Esophagus muscularis mucosa (tissue), 4 donors: ENCODE measurements around the gene ABCC1. TPM values are rescaled to one million over a fixed set of nuclear protein-coding genes. Genes with fewer than 3 reads are reported as not detected.

Source experiments
- DNase-seq: peaks from one replicate; pipeline ENCODE4 v3.0.0-alpha.2; 2017; ENCODE audit errors: extremely low spot score
- H3K27ac ChIP-seq, 4 donors: fragments of 200-600 bp; sonication (generic); replicated peaks in 1 of 4; 1 replicate in 3 of 4; 2 replicates in 1 of 4; pipeline ENCODE4 v1.5.1; 2016 to 2019; ENCODE audit warnings: mild to moderate bottlenecking in 1 of 4
- H3K27me3 ChIP-seq, 4 donors: fragments of 200-600 bp; sonication (generic); one replicate each; pipeline versions ENCODE4 v1.5.1 to v1.6.0; 2016 to 2019
- H3K36me3 ChIP-seq, 4 donors: fragments of 200-600 bp; sonication (generic); one replicate each; pipeline ENCODE4 v1.5.1; 2016 to 2019
- H3K4me1 ChIP-seq, 4 donors: fragments of 200-600 bp; sonication (generic); one replicate each; pipeline ENCODE4 v1.5.1; 2016 to 2019
- H3K4me3 ChIP-seq, 4 donors: fragments of 200-600 bp; sonication (generic); 1 replicate in 2 of 4; 2 replicates in 2 of 4; pipeline ENCODE4 v1.5.1; 2016 to 2019; ENCODE audit warnings: mild to moderate bottlenecking in 4 of 4, moderate library complexity in 1 of 4
- H3K9me3 ChIP-seq, 4 donors: fragments of 200-600 bp; sonication (generic); 1 replicate in 3 of 4; 2 replicates in 1 of 4; pipeline ENCODE4 v1.5.1; 2016 to 2019
- EP300 ChIP-seq: sonication (generic); formaldehyde crosslinking; IDR thresholded peaks from one replicate; pipeline ENCODE4 v1.6.1; 2017; ENCODE audit warnings: antibody characterized with exemption
- POLR2A ChIP-seq: fragments of 450-650 bp; IDR thresholded peaks from one replicate; pipeline ENCODE4 v1.6.1; 2017; ENCODE audit warnings: antibody characterized with exemption, moderate library complexity, mild to moderate bottlenecking, low read depth
- POLR2AphosphoS5 ChIP-seq, 2 donors: sonication (generic); formaldehyde crosslinking; IDR thresholded peaks; one replicate each; pipeline ENCODE4 v1.6.1; 2017; ENCODE audit warnings: antibody characterized with exemption in 2 of 2
- WGBS: methylation state at CpG from one replicate; pipeline ENCODE4 v1.1.5; 2018; 5-methylcytosine and 5-hydroxymethylcytosine counted together
- intact Hi-C: fragments of 100-400 bp; cut with DNase I; formaldehyde crosslinking; loops from one replicate; pipeline ENCODE4 v1.15.1; 2023
- total RNA-seq, 4 donors: library from RNA; depleted of rRNA; stranded (reverse); fragments of >200 nt; gene quantifications; one replicate each; pipeline versions ENCODE4 v1.1.0 to v1.2.1, GENCODE V29; 2016
- TF ChIP-seq, protein P1 (sequence below), 3 experiments: fragments of 200-600 bp in 2 of 3; fragments of 450-650 bp in 1 of 3; sonication (generic) in 2 of 3; IDR thresholded peaks; one replicate each; pipeline ENCODE4 v1.5.1; 2017 to 2019; ENCODE audit warnings: antibody characterized with exemption in 3 of 3, mild to moderate bottlenecking in 2 of 3, moderate library complexity in 1 of 3

Gene ABCC1
- total RNA-seq, 4 donors from 2014 or later: 61.8 to 141 (median 103) TPM

DNA sequence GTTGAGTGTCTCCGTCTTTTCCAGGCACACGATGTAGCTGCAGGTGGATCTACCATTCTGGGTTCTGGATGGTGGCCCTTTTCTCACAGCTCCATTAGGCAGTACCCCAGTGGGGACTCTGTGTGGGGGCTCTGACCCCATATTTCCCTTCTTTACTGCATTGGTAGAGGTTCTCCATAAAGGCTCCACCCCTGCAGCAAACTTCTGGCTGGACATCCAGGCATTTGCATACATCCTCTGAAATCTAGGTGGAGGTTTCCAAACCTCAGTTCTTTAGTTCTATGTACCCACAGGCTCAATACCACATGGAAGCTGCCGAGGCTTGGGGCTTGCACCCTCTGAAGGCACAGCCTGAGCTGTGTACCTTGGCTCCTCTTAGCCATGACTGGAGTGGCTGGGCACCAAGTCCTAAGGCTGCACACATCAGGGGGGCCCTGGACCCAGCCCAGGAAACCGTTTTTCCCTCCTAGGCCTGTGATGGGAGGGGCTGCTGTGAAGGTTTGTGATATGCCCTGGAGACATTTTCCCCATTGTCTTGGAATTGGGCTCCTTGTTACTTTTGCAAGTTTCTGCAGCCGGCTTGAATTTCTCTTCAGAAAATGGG is 14.0 kb downstream of the ABCC1 start:
- 49% methylated on average over 4 of the region's 5 CpGs for WGBS
- no peak for DNase-seq
- Histone ChIP-seq H3K36me3 (no peaks in the 10 kb centered on the region), H3K4me3 (no peak overlapping the region), H3K9me3 (no peaks in the 10 kb centered on the region), H3K27me3 (no peaks in the 10 kb centered on the region), H3K27ac (peak overlapping the region; percentile 50 to 68 (median 59)), H3K4me1 (peaks cover 48 to 100% (median 95%) of the 10 kb centered on the region in 4 donors)
- TF ChIP-seq, protein P1, sequence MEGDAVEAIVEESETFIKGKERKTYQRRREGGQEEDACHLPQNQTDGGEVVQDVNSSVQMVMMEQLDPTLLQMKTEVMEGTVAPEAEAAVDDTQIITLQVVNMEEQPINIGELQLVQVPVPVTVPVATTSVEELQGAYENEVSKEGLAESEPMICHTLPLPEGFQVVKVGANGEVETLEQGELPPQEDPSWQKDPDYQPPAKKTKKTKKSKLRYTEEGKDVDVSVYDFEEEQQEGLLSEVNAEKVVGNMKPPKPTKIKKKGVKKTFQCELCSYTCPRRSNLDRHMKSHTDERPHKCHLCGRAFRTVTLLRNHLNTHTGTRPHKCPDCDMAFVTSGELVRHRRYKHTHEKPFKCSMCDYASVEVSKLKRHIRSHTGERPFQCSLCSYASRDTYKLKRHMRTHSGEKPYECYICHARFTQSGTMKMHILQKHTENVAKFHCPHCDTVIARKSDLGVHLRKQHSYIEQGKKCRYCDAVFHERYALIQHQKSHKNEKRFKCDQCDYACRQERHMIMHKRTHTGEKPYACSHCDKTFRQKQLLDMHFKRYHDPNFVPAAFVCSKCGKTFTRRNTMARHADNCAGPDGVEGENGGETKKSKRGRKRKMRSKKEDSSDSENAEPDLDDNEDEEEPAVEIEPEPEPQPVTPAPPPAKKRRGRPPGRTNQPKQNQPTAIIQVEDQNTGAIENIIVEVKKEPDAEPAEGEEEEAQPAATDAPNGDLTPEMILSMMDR (IDR thresholded peaks at IDR 0.05): no peak
- no peak for TF ChIP-seq POLR2A
- no peak for TF ChIP-seq POLR2AphosphoS5 (IDR thresholded peaks at IDR 0.05)
- TF ChIP-seq EP300: no peak
- intact Hi-C loops: no loop called here

DNA sequence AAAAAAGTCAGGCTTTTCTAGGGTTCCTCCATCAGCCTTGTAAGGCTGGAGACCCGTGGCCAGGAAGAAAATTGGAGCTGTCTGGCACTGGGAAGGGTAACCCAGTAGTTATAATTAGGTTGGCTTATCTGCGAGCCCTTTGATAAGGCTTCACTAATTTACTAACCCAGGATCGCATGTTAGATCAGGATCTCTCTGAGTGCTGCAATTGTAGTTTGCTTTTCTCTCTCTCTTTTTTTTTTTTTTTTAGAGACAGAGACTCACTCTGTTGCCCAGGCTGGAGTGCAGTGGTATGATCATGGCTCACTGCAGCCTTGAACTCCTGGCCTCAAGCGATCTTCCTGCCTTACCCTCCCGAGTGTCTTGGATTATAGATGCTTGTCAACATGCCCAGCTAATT is 17.0 kb downstream of the ABCC1 start:
- 63% methylated on average over 5 of the region's 5 CpGs for WGBS
- H3K27me3 ChIP-seq: no peaks in the 10 kb centered on the region
- DNase-seq: no peak
- TF ChIP-seq POLR2A (no peak), POLR2AphosphoS5 (IDR thresholded peaks at IDR 0.05) (no peak), EP300 (no peak)
- TF ChIP-seq, protein P1 (IDR thresholded peaks at IDR 0.05): no peak
- no peaks in the 10 kb centered on the region for H3K36me3 ChIP-seq
- intact Hi-C loops: no loop called here
- H3K4me3 ChIP-seq: no peak overlapping the region
- peaks cover 33 to 100% (median 94%) of the 10 kb centered on the region in 4 donors for H3K4me1 ChIP-seq
- H3K27ac ChIP-seq: peak overlapping the region; percentile 56 to 68 (median 62)
- peaks cover 0 to 5% (median 0%) of the 10 kb centered on the region in 4 donors for H3K9me3 ChIP-seq

DNA sequence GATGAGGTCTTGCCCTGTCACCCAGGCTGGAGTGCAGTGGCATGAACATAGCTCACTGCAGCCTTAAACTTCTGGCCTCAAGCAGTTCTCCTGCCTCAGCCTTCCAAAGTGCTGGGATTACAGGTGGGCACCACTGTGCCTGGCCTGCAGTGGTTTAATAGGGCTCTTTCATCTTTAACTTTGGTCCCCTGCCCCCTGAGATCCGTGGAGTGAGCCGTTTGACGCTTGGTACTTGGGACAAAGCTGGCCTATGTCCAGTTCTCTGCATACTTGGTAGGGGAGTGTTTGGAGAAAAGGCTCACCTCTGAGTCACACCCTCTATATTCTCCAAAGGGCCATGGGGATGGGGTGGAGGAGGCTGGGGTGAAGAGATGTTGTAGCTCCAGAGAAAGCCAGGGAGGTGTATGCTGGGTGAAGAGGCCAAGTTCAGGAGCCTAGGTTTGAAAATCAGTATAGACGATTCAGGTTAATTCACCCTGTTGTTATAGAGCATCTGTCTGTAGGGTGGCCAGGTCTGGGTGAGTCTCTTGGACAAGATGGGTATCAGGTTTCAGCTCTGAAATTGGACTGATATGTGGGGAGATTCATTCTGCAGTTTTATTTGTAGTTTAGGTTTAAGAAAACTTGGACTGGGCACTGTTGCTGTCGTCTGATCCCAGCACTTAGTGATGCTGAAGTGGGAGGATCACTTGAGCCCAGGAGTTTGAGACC is 17.6 kb downstream of the ABCC1 start:
- Histone ChIP-seq H3K27ac (peak overlapping the region; percentile 56 to 68 (median 62)), H3K4me3 (no peak overlapping the region), H3K9me3 (peaks cover 0 to 6% (median 0%) of the 10 kb centered on the region in 4 donors), H3K4me1 (peaks cover 28 to 100% (median 94%) of the 10 kb centered on the region in 4 donors), H3K36me3 (no peaks in the 10 kb centered on the region), H3K27me3 (no peaks in the 10 kb centered on the region)
- WGBS: 43% methylated on average over 5 of the region's 5 CpGs
- intact Hi-C loops: no loop called here
- DNase-seq: no peak
- TF ChIP-seq POLR2A (no peak), POLR2AphosphoS5 (IDR thresholded peaks at IDR 0.05) (peak in 1 of 2 donors; percentile 53)

DNA sequence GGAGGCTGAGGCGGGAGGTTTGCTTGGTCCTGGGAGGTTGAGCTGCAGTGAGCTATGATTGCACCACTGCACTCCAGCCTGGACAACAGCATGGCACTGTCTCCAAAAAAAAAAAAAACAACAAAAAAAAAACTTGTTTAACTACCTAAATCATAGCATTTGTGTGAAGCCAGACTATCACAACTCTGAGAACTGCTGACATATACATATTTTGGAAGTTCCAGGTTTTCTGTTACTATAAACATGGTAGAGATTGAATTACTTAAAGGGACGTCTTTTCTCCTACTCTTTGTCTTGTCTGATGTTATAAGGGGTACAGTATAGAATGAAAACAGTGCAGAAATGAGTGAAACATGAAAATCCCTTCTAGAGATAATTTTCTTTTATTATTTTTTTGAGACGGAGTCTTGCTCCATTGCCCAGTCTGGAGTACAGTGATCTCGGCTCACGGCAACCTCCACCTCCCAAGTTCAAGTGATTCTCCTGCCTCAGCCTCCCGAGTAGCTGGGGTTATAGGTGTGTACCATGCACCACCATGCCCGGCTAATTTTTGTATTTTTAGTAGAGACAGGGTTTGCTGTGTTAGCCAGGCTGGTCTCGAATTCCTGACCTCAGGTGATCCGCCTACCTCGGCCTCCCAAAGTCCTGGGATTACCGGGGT is 18.4 kb downstream of the ABCC1 start:
- H3K36me3 ChIP-seq: no peaks in the 10 kb centered on the region
- H3K9me3 ChIP-seq: peaks cover 0 to 14% (median 2%) of the 10 kb centered on the region in 4 donors
- no peaks in the 10 kb centered on the region for H3K27me3 ChIP-seq
- peak overlapping the region; percentile 3 to 68 (median 56) for H3K27ac ChIP-seq
- WGBS: 88% methylated on average over 11 of the region's 11 CpGs
- no peak overlapping the region for H3K4me3 ChIP-seq
- no peak for DNase-seq
- H3K4me1 ChIP-seq: peaks cover 28 to 100% (median 93%) of the 10 kb centered on the region in 4 donors
- TF ChIP-seq POLR2AphosphoS5 (IDR thresholded peaks at IDR 0.05) (no peak), POLR2A (no peak), EP300 (no peak)
- TF ChIP-seq, protein P1 (IDR thresholded peaks at IDR 0.05): no peak
- intact Hi-C loops: no loop called here

DNA sequence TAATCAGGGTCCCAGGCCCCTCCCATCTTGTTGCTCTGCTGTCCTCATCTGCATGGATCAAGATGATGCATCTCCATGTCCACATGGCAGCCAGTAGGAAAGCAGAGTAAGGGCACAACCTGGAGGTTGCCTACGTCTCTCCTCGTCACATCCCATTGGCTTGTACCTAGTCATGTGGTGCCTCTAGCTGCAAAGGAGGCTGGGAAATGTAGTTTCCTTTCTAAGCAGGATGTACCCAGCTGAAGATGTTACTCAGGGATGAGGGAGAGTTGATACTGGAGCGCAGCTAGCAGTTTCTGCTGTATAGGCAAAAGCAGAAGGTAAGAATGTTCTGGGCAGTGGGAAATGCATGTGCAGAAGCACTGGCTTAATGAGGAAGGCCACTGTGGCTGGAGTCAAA is 20.8 kb downstream of the ABCC1 start:
- peaks cover 0 to 15% (median 2%) of the 10 kb centered on the region in 4 donors for H3K9me3 ChIP-seq
- H3K36me3 ChIP-seq: no peaks in the 10 kb centered on the region
- H3K4me1 ChIP-seq: peaks cover 31 to 100% (median 94%) of the 10 kb centered on the region in 4 donors
- peak overlapping the region; percentile 82 to 89 (median 86) for H3K27ac ChIP-seq
- intact Hi-C loops: no loop called here
- TF ChIP-seq, protein P1 (IDR thresholded peaks at IDR 0.05): no peak
- no peak for TF ChIP-seq EP300
- TF ChIP-seq POLR2A: no peak
- no peak for TF ChIP-seq POLR2AphosphoS5 (IDR thresholded peaks at IDR 0.05)
- WGBS: 100% methylated on average over 2 of the region's 3 CpGs
- no peak for DNase-seq
- H3K27me3 ChIP-seq: no peaks in the 10 kb centered on the region
- H3K4me3 ChIP-seq: no peak overlapping the region
